H1 (cell line): ENCODE measurements around the gene MED6. TPM values are rescaled to one million over a fixed set of nuclear protein-coding genes. Genes with fewer than 3 reads are reported as not detected.

Experiments
- ATF2 ChIP-seq: IDR thresholded peaks from 2 replicates; pipeline ENCODE4 v1.6.1; 2012; ENCODE audit warnings: low read length, inconsistent platforms
- BACH1 ChIP-seq: IDR thresholded peaks from 2 replicates; pipeline ENCODE4 v1.6.1; 2012; ENCODE audit warnings: low read length, improper control_type of control experiment
- CBX5 ChIP-seq: fragments of 300-800, 300-1000 bp; sonication (generic); IDR thresholded peaks from 2 replicates; pipeline ENCODE4 v1.7.1; 2016; ENCODE audit warnings: antibody characterized with exemption, low read length, low read depth
- CTCF ChIP-seq, 3 experiments: IDR thresholded peaks; 1 replicate in 2 of 3; 2 replicates in 1 of 3; pipeline versions ENCODE4 v1.5.1 to v1.6.1; 2011; ENCODE audit warnings: low read length in 3 of 3, mild to moderate bottlenecking in 3 of 3, inconsistent platforms in 2 of 3, low read depth in 1 of 3, moderate library complexity in 1 of 3; ENCODE audit not compliant: insufficient read depth in 1 of 3; ENCODE audit errors: control extremely low read depth in 1 of 3
- E2F6 ChIP-seq: IDR thresholded peaks from 2 replicates; pipeline ENCODE4 v1.6.1; 2012; ENCODE audit warnings: inconsistent platforms
- EZH2 ChIP-seq: fragments of 200-600 bp; sonication (generic); IDR thresholded peaks from 2 replicates; pipeline ENCODE4 v1.7.1; 2012; ENCODE audit warnings: low read depth, mild to moderate bottlenecking, moderate library complexity, low read length, inconsistent platforms; ENCODE audit not compliant: severe bottlenecking
- FOSL1 ChIP-seq: IDR thresholded peaks from 2 replicates; pipeline ENCODE4 v1.6.1; 2011; ENCODE audit warnings: mild to moderate bottlenecking, low read depth, low read length, moderate library complexity; ENCODE audit not compliant: insufficient read depth
- GTF2F1 ChIP-seq: IDR thresholded peaks from 2 replicates; pipeline ENCODE4 v1.6.1; 2012; ENCODE audit warnings: low read depth, low read length, improper control_type of control experiment, borderline replicate concordance
- JUN ChIP-seq: IDR thresholded peaks from 2 replicates; pipeline ENCODE4 v1.6.1; 2011; ENCODE audit warnings: low read depth, mild to moderate bottlenecking, improper control_type of control experiment, low read length
- KDM4A ChIP-seq: IDR thresholded peaks from one replicate; pipeline ENCODE4 v1.7.1; 2012; ENCODE audit warnings: low read depth, mild to moderate bottlenecking, moderate library complexity, low read length, inconsistent platforms; ENCODE audit not compliant: severe bottlenecking
- POLR2A ChIP-seq, 2 experiments: IDR thresholded peaks; 1 replicate in 1 of 2; 2 replicates in 1 of 2; pipeline ENCODE4 v1.6.1; 2011; ENCODE audit warnings: low read depth in 2 of 2, low read length in 2 of 2, mild to moderate bottlenecking in 2 of 2; ENCODE audit errors: control extremely low read depth in 1 of 2
- RAD21 ChIP-seq, 2 experiments: IDR thresholded peaks in 1 of 2; conservative IDR thresholded peaks in 1 of 2; 2 replicates each; pipeline ENCODE4 v1.6.1; 2011; ENCODE audit warnings: low read depth in 2 of 2, low read length in 2 of 2, improper control_type of control experiment in 1 of 2, inconsistent platforms in 1 of 2, mild to moderate bottlenecking in 1 of 2, moderate library complexity in 1 of 2
- RFX5 ChIP-seq: IDR thresholded peaks from 2 replicates; pipeline ENCODE4 v1.6.1; 2011; ENCODE audit warnings: low read depth, low read length, improper control_type of control experiment, borderline replicate concordance
- SAP30 ChIP-seq: fragments of 300-600 bp; sonication (generic); IDR thresholded peaks from 2 replicates; pipeline ENCODE4 v1.7.1; 2012; ENCODE audit warnings: low read length, moderate library complexity, mild to moderate bottlenecking, inconsistent platforms; ENCODE audit not compliant: insufficient read depth, insufficient replicate concordance
- SP1 ChIP-seq: IDR thresholded peaks from 2 replicates; pipeline ENCODE4 v1.6.1; 2011; ENCODE audit warnings: low read depth, low read length
- SP2 ChIP-seq: IDR thresholded peaks from 2 replicates; pipeline ENCODE4 v1.6.1; 2012; ENCODE audit warnings: mild to moderate bottlenecking, low read length, inconsistent platforms
- TAF7 ChIP-seq: optimal IDR thresholded peaks from 2 replicates; pipeline ENCODE3; 2011; ENCODE audit warnings: low read depth, mild to moderate bottlenecking, inconsistent platforms, low read length, moderate library complexity, borderline replicate concordance
- TEAD4 ChIP-seq: IDR thresholded peaks from 2 replicates; pipeline ENCODE4 v1.6.1; 2012; ENCODE audit warnings: low read depth, low read length, inconsistent platforms, mixed read lengths
- ZNF274 ChIP-seq: IDR thresholded peaks from 2 replicates; pipeline ENCODE4 v1.7.0; 2012; ENCODE audit warnings: low read length, borderline replicate concordance; ENCODE audit errors: extremely low read depth
- polyA plus RNA-seq, 7 experiments: library from polyadenylated mRNA; depleted of rRNA in 3 of 7; stranded (reverse) in 5 of 7; unstranded in 2 of 7; fragments of >200 nt in 5 of 7; fragments of 200-250 nt in 2 of 7; gene quantifications; 1 replicate in 5 of 7; 2 replicates in 1 of 7; 4 replicates in 1 of 7; pipeline versions ENCODE4 v1.2.1 to v1.2.3, GENCODE V29; 2011 to 2013; ENCODE audit warnings: missing spikeins in 2 of 7, mixed read lengths in 2 of 7
- total RNA-seq: library from RNA; stranded (reverse); fragmentation: NEBNext Ultra II Directional; extraction: Animal tissue kit (Norgen Biotek cat#: 25700); gene quantifications from 2 replicates; pipeline ENCODE4 v1.2.1, GENCODE V29; 2021

MED6 gene
- total and polyA plus RNA-seq, 2 of the 8 experiments (the other 6 are each of a cell fraction or from before 2014, with no cell fraction given), result 33.1 to 39.7 TPM

GRCh38 chr14:70600382-70601157 is at the start of gene MED6 (continued):
- TF ChIP-seq KDM4A (peak; percentile 90), TAF7 (peak; percentile 74), CBX5 (no peak), SAP30 (no peak), SP1 (no peak), ATF2 (0 out of 2 replicates have a peak, but pooled peaks have one; percentile 38), JUN (no peak), ZNF274 (no peak), CTCF (IDR thresholded peaks at IDR 0.05; ENCODE audit: control extremely low read depth in 1 of 3, insufficient read depth in 1 of 3, low read depth in 1 of 3, low read length in 3 of 3) (no peak), SP2 (no peak), E2F6 (no peak), RFX5 (no peak), GTF2F1 (no peak), FOSL1 (no peak), RAD21 (IDR thresholded peaks at IDR 0.05 in 1 of 2, conservative IDR thresholded peaks at IDR 0.05 in 1 of 2; ENCODE audit: low read depth in 2 of 2, low read length in 2 of 2) (no peak), EZH2 (no peak), TEAD4 (no peak), BACH1 (no peak), POLR2A (IDR thresholded peaks at IDR 0.05; ENCODE audit: control extremely low read depth in 1 of 2, low read depth in 2 of 2, low read length in 2 of 2) (peak; percentile 55 to 89)
